HG02763 (cell line): ENCODE results near the gene ZNF217.
"Not testable (repeated sequence)": the region's sequence is repeated elsewhere in the genome, so short reads cannot be mapped to it uniquely, and the experiment has no call there.

ENCODE experiments used
- ATAC-seq: cut with Tn5 transposase; IDR thresholded peaks from one replicate; pipeline ENCODE4 v1.9.1; 2021; ENCODE audit warnings: mild to moderate bottlenecking, moderate library complexity; ENCODE audit not compliant: unreplicated experiment

ZNF217 gene

DNA sequence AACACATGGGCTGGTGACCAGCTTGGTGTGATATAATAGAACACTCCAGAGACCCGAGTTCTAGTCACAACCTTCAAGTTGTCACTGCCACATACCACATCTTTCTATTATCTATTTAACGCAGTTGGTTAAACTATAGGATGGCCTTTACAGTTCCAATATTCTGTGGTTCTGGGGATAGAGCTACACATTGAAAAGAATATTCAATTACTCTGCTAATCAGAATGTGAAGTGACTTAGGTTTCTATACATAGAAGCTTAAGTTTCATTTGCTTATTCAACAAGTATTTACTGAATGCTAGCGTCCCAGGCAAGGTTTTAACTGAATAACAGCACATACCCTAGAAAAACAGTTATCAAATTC lies 9.1 kb downstream of the ZNF217 start:
- not testable (repeated sequence) for ATAC-seq

DNA sequence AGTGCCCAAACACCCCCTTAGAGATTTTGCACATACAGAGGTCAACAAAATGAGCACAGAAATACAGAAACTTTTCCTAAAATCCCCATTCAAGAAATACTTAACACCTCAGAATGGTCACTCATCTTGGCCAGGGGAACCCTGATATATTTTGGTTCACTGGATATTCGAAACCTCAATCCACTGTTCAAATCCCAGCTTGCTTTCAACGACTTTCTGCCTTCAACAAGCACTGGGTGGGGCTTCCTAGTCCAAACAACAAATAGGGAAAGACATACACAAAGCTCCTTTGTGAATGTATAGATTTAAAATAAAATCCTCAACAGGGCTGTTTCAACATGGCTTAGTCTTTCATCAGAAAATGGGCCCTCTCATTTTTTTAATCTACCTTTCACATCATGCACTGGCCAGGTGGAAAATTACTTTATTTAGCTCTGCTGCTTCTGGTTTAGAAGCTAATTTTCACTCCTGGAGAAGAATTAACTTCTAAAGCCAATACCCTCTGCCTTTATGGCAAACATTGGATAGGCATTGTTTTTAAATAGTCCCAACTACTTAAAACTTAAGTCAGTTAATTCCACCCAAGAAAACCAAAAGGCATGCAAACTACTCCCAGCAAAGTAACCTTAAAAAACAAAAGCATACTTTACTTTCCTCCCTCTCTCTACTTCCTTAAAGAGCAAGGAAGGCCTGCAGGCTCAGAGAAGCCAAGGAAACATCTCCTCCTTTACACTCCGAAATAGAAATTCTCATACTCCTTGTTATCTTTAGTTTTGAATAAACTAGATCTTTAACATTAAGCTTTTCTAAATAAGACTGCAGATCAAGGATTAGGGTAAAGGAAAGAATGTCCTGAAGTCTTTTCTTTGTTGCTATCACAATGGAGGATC lies 9.7 kb downstream of the ZNF217 start:
- ATAC-seq: not testable (repeated sequence)

- no peak for ATAC-seq
Observed at GRCh38 chr20:53582574-53583351, 10.9 kb downstream of the ZNF217 start.

GRCh38 chr20:53582251-53582570 lies 11.4 kb downstream of the ZNF217 start:
- ATAC-seq: no peak

- ATAC-seq: no peak
Observed at GRCh38 chr20:53581444-53582250, 12.0 kb downstream of the ZNF217 start.

DNA sequence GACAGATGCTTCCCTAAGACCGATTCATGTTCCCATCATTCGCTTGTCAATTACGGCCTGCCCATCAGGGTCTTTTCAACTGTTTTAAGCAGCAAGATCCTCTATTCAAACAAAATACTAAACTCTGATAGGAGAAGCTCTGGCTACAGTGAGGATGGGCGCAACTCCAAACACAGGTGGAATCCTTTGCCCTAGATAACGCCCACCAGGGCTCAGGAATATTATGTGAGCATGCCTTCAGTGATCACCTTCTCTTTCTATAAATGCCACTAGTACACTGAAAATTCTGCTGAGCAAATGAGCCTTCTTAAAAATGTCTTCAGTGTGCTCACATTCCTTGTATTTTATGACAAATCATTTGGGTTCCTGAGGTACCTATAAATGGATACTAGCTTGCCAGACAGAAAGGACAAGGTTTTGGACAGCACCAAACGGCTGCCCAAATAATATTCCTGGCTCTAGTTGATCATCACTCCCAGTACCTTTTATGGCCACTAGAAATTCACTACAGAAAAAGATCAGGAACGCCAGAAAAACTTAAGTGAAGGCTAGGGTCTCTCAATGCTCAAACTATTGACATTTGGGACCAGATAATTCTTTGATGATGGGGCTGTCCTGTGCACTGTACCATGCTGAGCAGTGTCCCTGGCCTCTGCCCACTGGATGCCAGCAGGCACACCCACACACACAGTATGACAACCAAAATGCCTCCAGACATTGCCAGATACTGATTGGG lies 13.1 kb downstream of the ZNF217 start:
- ATAC-seq: no peak

DNA sequence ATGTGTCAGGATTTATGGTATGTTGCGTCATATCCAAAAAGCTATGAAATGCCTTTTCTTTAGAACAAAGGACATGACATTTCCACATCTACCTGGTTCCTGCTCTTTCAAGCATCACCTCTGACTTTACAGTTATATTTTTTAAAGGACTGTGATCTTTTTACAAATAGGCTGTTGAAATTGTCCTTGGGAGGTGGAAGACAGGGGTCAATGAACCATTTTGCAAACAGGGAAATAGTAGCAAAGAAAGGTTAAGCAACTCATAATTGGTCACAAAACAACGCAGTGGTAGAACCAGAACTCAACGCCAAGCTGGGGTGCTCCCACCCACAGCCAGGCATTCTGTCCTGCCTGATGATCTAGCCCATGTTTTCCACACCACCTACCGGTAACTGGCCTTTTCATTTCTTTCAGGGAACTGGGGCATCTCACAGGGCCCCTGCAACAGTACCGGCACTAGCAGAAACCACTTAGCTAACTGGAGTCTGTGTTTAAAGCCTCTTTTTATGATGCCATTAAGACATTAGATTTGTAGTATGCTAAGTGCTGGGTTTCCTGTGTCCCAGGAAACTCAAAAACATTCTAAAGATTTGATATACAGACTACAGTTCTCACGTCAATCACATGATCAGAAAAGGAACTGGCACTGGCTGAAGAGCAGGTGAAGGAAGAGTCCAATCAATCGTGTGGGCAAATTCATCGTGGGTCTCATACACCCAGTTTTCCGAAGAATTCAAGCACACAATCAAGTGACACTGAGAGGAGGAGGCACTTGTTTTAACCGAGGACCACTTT lies 13.9 kb downstream of the ZNF217 start:
- no peak for ATAC-seq

DNA sequence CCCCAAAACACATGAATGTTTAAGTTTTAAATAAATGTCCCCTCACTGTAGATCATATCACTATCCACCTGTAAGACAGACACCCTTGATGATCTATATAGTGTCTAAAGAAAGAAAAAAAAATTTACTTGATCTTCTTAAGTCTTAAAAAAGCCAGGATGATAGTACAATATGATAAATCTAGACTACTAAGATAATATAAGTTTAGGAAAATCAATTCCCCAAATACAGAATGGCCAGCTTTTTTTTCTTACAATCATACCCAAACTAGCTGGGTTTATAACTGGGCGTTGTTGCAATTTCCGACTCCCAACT lies 14.4 kb downstream of the ZNF217 start:
- ATAC-seq: no peak

DNA sequence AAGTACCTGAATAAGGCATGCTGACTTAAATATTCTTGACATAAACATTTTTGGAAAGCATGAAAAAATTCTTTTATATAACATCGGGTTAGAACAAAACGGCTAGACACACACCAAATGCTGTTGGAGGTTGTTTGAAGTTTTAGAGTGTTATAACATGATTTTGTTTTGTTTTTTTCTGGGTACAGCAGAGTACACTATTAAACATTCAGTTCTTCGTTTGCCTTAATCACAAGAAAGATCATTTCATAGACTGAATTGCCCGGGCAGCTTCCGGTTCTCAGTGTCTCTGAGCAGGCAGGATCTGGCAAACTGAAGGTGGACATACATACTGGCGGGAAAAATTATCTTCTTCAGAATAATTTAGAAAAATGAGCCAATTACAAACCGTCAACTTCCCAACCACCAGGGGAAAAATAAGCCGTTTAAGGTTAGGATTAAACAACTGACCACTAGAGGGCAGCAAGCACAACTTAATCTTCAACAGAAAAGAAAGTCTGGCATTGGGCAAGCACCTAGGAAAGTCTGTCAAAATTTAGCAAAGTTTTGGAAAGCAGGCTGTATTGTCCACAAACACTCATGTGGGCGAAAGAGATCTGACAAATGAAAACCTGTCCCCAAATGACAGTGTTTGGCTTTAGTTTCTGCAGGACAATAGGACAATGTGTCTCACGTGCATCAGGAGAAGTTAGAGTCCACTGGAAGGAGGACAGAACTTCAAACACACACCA lies 15.0 kb downstream of the ZNF217 start:
- no peak for ATAC-seq

- no peak for ATAC-seq
Observed at GRCh38 chr20:53576586-53577318, 16.9 kb downstream of the ZNF217 start.

- ATAC-seq: no peak
Observed at GRCh38 chr20:53576195-53576580, 17.5 kb downstream of the ZNF217 start.

DNA sequence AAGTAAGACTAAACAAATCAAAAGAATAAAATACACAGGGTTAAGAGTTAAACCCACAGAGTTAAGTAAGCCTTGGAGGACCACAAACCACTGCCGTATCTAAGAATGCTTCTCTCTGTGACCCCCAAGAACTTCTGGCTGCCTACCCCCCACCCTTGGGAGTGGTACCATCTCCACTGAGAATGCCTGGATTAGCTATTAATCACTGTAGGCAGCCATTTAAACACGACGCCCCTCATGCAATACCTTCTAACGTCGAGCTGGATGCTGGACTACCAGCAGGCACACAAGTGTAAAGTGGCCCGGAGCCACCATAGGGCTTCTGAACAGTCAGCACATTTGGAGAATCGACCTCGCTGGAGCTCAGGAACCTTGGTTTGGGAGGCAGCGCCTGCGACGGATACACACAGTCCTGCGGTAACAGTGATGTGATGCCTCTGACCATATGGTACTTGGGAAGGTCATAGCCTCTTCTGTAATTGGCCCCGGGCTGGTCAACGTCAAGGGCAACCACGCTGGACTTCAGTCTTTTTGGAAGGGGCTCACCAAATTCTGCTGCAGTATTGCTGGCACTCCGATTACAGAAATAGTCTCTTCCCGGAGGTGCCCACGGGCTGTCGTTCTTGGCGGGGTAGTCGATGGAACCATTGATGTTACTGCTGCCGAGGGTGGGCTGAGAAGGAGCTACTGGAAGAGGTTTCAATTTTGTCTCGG lies 18.0 kb downstream of the ZNF217 start:
- no peak for ATAC-seq

DNA sequence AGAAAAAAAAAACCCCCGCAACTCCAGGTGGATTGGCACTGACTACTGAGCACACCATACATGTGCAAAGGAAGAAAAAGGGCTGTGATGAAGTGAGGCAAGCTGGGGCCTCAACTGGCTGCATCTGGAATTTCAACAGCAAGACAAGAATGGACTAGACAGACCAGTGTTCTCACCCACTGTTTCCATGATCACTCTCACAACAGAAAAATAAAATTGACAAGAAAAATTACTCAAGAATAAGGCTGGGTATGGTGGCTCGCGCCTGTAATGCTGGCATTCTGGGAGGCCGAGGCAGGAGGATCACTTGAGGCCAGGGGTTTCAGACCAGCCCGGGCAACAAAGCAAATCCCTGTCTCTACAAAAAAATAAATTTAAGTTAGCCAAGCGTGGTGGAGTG lies 18.8 kb downstream of the ZNF217 start:
- no peak for ATAC-seq

- no peak for ATAC-seq
Observed at GRCh38 chr20:53574259-53574789, 19.3 kb downstream of the ZNF217 start.

GRCh38 chr20:53571555-53572286 lies 21.9 kb downstream of the ZNF217 start:
- ATAC-seq: no peak

- ATAC-seq: no peak
Observed at GRCh38 chr20:53570446-53571276, 23.0 kb downstream of the ZNF217 start.
